ENCODE results near the gene LUZP1.
A peak's percentile ranks its signal among the peaks of the same experiment; 100 is the strongest.

LUZP1 gene

DNA sequence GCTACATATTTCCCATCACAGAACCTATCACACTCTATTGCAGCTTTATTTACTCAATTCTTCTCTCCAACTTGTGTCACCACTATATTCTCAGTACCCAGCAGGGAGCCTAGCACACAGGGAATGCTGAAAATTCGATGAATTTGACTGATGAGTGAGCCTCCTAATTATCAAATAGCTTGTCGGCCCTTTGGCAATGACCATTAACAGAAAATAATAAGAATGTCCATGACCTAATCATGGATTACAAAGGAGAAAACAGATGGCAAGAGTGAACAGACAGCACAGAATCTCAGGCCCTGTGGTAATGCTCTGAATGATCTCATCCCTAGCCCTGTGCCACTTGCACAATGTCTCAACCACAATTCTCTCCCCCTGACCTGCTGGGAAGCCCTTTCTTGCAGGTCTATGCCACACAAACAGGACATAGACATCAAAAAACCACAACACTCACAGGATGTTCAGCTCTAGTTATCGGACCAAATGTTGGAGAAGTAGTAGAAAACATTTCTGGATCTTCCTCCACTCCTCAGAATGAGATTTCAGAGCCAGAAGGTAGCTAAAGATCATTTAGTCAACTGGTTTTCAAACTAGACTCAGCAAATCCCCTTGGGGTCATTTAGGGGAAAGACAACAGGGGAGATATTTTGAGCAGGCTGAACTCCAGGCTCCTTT is 68.4 kb downstream of the LUZP1 start:
- no peak overlapping the region for H3K4me3 ChIP-seq (ENCODE audit: low read length)
- DNase-seq (ENCODE audit: low read depth, low spot score): no peak

DNA sequence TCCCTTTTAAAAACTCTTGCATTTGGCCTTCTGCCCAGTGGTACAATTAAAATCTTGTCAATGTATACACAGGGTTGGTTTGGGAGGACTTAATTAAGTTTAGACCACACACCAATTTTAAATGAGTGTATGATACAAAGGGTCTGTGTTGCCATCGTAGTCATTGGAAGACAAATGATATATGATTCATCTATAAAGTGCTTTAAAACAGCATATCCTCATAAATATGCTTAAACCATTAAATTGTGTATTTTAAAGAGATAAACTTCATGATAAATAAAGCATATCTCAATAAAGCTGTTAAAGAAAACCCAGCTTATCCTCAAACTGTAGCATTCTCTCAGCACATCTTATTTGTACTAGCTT is 69.5 kb downstream of the LUZP1 start:
- no peak for DNase-seq (ENCODE audit: low read depth, low spot score)
- no peak overlapping the region for H3K4me3 ChIP-seq (ENCODE audit: low read length)

DNA sequence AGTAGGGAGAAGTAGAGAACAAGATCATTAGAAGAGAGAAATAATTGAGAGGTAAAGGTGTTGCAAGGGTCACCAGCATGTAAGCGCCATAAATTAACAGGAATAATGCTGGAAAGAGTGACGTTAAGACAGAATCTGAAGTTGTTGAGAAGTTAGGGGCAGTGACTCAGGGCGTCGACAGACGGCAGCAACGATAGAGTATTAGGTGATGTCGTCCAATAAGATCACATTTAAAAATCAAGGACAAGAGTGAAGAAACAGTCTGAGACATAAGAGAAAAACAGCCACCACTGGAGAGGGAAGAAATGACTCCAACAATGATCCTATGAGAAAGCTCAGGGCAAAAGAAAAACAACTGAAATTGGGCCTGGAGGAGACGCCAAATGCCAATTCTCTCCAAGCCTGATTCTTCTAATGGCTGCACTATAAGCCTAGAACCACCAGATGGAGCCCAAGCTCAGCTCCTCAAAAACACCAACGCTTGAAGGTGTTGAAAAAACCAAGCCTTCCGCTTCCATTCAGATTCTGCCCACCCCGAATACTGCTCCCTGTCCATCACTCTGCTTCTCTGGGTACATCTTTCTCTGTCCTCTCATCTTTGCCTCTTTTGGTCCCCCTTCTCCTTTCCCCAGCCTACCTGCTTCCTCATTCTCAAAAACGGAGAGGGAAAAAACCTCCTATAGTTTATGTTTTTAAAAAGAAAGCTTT is 70.0 kb downstream of the LUZP1 start:
- H3K4me3 ChIP-seq (ENCODE audit: low read length): no peak overlapping the region
- peak; percentile 67 for DNase-seq (ENCODE audit: low read depth, low spot score)

DNA sequence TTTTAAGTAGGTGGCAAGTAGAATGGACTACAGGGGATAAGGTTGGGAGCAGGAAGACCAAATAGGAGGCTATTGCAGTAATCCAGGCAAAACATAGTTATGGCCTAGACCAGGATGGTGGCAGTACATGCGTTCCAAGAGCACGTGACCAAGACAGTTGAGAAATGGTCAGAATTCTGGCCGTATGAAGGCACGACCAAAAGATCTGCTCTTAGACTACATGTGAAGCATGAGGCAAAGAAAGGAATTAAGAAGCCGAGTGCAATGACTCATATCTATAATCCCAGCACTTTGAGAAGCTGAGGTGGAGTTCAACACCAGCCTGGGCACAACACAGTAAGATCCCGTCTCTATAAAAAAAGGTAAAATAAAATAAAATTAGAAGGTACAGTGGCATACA is 71.3 kb downstream of the LUZP1 start:
- H3K4me3 ChIP-seq (ENCODE audit: low read length): no peak overlapping the region
- no peak for DNase-seq (ENCODE audit: low read depth, low spot score)

DNA sequence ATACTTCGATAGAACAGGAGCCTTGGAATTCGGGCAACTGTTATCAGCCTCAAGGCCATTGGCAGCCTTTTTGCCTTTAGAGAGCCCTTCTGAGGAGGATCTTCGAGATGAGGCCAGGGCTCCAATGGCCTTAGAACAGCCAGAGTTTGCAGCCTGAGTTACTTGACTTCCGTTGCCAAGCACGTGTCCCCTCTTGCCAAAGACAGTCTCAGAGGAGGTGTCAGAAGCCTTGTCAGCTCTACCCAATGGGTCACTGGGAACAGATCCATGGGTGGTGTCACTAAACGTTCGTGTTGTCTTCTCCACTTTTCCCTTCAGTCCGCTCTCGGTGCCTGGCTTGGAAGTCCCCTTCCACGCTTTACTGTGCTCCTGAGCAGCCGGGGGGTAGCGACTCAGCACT is 76.2 kb downstream of the LUZP1 start:
- no peak for DNase-seq (ENCODE audit: low read depth, low spot score)
- H3K4me3 ChIP-seq (ENCODE audit: low read length): no peak overlapping the region

DNA sequence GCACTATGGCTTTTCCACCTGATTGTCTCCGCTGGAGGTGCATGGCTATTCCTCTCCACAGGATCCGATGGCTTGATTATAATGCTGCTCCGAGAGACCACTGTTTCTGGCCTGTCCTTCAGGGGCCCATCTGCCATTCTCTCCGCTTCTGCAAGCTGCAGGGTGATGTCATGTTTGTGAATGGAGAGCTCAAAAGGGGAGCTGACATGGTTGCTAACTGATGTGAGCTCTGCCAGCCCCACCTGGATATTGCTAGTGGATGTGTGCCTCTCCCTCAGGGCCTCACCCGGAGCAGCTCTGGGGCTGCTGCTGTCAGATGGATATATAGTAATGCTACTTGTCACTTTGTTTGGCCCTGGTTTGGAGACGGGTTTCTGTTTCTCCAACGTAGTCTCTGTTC is 77.1 kb downstream of the LUZP1 start:
- no peak for DNase-seq (ENCODE audit: low read depth, low spot score)
- no peak overlapping the region for H3K4me3 ChIP-seq (ENCODE audit: low read length)

DNA sequence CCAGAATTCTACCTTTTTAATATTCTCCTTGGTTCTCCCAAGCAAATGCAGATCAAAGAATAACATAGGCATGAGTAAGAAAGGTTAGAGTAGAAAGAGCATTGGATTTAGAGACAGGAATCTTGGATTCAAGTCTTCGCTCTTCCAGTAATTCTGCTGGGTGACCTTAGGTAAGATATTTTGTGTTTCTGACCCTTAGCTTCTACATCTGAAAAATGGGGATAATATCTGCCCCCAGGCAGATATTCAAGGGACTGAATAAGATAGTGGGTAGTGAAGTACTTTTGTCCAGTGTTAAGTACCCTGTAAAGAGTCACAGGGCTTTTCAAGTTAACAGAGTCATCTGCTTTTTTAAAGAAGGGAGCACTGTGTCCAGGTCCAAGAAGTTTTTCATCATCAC is 78.6 kb downstream of the LUZP1 start:
- no peak for DNase-seq (ENCODE audit: low read depth, low spot score)
- H3K4me3 ChIP-seq (ENCODE audit: low read length): no peak overlapping the region

DNA sequence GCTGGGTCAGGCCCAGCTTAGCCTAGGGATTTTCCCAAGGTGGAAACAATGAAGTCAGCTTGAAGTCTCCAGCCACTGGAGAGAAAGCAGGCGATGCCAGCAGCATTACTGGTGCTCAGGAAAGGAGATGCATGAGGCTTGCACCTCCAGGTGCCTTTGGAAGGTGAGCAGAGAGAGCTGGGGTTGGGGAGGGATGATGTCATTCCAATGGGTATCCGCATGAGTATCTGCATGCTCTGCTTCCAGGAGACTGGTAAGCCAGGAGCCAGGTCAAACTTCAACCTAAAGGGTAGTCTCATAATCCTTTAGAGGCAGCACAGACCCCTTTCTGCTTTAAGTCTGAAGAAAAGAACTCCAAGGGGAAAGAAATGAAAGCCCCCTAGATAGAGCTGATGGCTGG is 80.6 kb downstream of the LUZP1 start:
- no peak overlapping the region for H3K4me3 ChIP-seq (ENCODE audit: low read length)
- DNase-seq (ENCODE audit: low read depth, low spot score): no peak

DNA sequence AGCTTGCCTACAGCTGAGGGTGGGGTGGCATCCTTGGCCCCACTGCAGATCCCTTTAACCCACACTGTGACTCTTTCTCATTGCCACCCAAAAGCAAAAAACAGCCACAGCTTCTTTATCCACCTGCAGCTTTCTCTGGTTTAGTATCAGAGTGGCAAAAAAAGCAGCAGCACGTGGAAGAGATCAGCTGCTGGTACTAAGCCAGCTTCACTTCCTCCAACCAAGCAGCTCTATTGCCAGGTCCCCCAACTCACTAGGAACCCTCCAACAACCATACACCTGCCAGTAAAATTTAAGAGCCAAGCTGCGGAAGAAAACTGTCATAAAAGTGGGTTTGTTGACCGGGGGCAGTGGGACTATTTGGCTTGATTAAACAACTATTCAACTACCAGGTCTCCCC is 83.0 kb downstream of the LUZP1 start:
- H3K4me3 ChIP-seq (ENCODE audit: low read length): no peak overlapping the region
- DNase-seq (ENCODE audit: low read depth, low spot score): no peak

DNA sequence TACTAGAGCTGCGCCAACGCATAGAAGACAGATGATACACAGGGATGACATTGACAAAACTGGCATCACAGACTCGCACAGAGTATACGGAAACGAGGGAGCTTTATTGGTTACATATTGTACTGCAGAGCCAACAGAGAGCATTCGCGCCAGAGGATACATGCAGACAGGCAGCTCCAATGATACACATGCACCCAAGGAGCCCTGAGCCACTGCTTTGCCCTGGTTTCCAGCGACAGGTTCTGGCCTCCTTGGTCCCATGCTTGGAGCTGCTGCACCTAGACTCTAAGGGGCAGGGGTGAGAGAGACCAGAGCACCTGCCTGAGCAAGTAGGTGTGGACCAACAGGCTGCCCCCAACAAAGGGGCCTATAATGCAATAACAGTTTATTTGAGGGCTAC is 83.8 kb downstream of the LUZP1 start:
- no peak overlapping the region for H3K4me3 ChIP-seq (ENCODE audit: low read length)
- no peak for DNase-seq (ENCODE audit: low read depth, low spot score)

DNA sequence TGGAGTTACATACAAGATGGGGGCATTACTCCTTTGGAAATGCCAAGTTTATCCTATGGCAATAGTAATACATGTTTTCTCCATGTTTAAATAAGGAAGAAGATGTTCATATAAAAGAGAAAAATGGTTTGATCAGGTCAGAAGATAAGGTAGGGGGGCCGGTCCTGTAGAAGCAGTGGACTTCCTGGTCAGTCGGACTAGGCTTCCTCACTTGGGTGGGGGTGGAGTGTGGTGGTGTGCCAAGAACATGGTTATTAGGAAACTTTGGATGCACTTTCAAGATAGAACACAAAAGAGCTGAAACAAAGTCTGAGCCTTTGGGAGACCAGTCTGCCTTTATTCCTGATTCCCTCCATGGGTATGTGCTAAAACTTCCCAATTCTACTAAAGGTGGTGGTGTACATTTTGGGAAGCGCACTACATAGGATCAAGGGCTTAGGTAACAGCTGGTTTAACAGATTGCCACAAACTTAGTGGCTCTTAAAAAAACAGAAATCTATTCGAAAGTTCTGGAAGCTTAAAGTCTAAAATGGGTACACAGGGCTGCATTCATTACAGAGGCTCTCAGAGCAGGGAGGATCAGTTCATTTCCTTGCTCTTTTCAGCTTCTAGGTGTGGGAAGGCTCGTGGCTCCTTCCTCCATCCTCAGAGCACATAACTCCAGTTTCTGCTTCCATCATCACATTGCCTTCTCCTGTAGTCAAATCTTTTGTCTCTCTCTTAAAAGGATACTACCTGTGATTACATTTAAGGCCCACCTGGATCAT is 84.8 kb downstream of the LUZP1 start:
- no peak overlapping the region for H3K4me3 ChIP-seq (ENCODE audit: low read length)
- DNase-seq (ENCODE audit: low read depth, low spot score): no peak

DNA sequence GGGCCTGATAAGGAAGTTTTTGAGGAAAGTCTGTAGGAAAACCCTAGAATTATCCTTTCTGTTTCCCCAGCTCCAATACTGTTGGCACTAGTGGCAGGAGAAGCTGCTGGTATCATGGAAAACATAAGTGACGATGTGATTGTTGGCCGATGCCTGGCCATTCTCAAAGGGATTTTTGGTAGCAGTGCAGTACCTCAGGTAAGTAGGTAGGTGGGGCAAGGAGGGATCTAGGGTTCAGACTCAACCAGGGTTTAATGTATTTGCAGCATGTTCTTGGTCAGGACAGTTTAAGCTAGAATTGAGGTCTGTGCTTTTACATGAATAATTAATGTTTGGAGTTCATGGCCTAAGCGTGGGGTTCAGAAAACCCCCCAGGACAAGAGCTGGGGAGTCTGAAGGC is 87.3 kb downstream of the LUZP1 start:
- no peak for DNase-seq (ENCODE audit: low read depth, low spot score)
- H3K4me3 ChIP-seq (ENCODE audit: low read length): no peak overlapping the region

DNA sequence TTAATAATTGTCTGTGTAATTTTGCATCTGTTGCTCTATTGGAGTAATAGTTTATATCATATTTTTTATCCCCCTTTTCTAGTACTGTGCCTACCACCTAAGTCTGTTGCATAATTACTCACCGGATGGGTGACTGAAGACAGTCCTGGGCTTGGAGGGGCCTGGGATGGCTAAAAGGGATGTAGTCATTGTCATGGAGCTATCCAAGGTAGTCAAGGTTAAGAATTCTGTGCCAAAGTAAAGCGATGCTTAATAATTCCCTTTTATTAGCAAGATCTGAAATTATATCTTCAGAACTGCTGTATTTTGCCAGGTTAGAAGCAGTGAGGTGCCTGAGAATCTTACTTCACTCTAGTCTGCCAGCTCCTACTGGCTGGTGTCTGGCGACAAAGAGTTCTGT is 87.8 kb downstream of the LUZP1 start:
- H3K4me3 ChIP-seq (ENCODE audit: low read length): no peak overlapping the region
- DNase-seq (ENCODE audit: low read depth, low spot score): no peak

DNA sequence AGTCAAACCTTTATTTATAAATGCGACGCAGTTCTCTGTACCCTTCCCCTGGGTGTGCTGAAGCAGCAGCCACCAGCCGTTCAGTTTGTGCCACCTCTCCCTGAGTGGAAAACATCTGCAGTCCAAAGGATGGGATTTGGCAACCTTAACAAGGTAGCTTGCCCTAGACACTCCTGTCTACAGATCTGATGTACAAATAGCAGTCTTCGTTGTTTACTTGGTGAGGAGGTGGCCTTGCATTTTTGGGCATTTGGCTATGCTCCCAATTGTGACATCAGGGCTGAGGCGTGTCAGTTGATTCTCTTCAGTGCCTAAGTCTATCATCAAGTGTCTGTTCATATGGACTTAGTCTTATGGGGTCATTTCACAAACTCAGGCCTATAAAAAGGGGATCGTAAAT is 89.6 kb downstream of the LUZP1 start:
- no peak for DNase-seq (ENCODE audit: low read depth, low spot score)
- no peak overlapping the region for H3K4me3 ChIP-seq (ENCODE audit: low read length)

DNA sequence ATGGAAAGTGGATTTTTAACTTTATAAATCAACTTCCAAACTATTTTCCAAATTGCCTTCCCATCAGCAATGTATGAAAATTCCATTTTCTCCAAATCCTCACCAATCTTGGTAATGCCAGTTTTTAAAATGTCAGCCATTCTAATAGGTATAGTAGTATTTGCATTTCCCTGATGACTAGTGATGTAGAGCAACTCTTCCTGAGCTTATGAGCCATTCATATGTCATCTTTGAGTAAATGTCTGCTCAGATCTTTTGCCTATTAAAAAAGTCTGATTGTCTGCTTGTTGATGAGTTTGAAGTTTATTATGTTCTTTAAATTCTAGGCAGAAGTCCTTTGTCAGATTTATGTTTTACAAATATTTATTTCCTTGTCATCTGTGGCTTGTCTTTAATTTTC is 94.6 kb downstream of the LUZP1 start:
- DNase-seq (ENCODE audit: low read depth, low spot score): no peak
- H3K4me3 ChIP-seq (ENCODE audit: low read length): no peak overlapping the region

DNA sequence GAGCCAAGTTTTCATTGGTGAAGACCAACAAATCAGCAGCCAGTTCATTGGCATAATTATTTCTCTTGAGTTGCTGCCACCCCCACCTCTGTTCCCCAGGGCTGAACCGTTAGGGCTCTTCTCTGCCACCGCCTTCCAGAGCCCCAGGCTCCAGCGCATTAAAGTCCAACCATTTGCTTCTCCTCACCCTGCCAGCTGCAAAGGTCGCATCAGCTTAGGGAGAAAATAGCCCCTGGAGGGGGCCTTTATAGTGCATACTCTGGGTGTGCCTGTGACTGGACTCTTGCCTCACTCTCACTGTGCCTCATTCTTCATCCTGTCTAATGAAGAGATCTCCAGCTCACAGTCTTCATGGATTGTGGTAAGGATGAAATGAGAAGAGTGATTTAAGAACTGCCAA is 99.0 kb downstream of the LUZP1 start:
- DNase-seq (ENCODE audit: low read depth, low spot score): no peak
- no peak overlapping the region for H3K4me3 ChIP-seq (ENCODE audit: low read length)

DNA sequence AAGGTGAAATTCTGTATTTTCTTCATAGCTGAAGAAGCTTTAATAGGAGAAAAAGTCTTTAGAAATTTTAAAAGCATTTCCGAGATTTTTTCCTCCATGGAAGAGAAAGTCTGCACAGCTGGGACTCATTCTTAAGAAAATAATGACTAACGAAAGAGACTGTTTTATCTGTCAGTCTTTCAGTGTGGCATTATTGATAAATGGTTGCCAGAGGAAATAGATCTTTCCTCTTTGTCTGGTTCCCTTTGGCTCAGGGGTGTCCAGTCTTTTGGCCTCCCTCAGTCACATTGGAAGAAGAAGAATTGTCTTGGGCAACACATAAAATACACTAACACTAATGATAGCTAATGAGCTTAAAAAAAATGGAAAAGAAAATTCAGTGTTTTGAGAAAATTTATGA is 99.5 kb downstream of the LUZP1 start:
- H3K4me3 ChIP-seq (ENCODE audit: low read length): no peak overlapping the region
- no peak for DNase-seq (ENCODE audit: low read depth, low spot score)

DNA sequence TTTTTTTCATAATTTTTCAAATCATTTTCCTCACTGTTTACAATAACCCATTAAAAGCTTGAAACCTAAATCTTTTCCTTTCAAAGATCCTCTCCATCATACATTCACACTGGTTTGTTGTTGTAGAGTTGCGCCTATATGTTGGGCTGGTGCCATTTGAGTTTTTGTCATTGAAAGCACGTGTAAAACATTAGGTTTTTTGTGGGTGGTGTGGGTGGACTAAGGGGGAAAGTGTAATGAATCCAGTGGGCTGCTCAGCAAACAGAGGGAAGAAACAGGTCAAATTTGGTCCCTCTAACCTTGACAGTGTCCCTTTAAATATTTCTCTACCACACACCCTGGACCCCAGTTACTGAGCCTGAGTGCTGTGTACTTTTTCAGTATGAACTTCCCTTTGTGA is 102.6 kb downstream of the LUZP1 start:
- H3K4me3 ChIP-seq (ENCODE audit: low read length): no peak overlapping the region
- no peak for DNase-seq (ENCODE audit: low read depth, low spot score)

DNA sequence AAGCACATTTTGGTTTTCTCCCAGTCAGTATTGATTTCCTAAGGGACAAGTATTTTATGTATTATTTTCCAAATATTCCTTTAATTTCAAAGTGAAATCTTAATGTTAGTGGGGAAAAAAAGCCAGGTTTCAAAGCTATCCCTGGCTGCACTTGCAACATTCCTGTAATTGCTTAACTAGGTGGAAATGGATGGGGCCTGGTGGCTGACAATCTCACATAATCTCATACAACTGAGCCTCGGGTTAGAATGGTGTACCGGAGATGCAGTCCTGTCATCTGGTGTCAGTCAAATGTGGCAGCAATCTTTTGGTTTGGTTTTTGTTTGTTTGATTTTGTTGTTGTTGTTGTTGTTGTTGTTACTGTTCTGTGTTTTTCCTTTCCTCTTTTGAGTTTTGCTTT is 103.3 kb downstream of the LUZP1 start:
- no peak for DNase-seq (ENCODE audit: low read depth, low spot score)
- no peak overlapping the region for H3K4me3 ChIP-seq (ENCODE audit: low read length)

DNA sequence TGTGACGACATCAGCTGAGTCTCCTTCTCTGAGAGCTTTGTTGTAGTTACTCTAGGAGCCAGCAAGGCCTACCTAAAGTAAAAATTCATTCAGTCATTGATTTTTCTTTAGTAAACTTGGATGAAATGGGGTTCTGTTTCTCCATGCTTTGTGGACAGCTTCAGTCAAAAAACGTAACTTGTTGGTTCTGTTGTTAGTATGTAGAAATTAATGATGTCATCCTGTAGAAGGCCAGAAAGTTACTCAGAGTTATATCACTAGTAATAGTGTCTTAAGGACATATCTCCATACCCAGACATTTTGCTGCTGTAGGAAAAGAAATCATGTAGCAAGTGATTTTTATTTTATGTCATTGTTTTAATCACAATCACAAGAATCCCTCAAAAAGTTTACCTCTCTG is 106.4 kb downstream of the LUZP1 start:
- H3K4me3 ChIP-seq (ENCODE audit: low read length): no peak overlapping the region
- no peak for DNase-seq (ENCODE audit: low read depth, low spot score)

DNA sequence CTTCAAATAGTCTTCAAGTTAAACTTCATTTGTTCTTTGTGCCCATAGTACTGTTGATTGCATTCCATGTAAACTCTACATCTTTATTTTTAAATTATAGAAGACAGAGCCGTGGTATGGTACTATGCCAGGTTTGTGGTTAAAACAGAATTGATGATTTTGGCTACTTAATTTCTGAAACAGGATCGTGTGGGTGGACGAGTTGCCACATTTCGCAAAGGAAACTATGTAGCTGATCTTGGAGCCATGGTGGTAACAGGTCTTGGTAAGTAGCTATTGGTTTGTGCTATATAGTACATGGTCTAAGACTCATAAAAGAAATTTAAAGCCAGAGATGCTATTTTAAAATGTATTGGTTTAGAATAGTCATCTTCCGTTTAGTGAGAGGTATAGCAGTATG is 111.4 kb downstream of the LUZP1 start:
- H3K4me3 ChIP-seq (ENCODE audit: low read length): no peak overlapping the region
- no peak for DNase-seq (ENCODE audit: low read depth, low spot score)
